HG02642 (cell line): ENCODE data around the gene TREX2.

Source experiments
- ATAC-seq: cut with Tn5 transposase; IDR thresholded peaks from one replicate; pipeline ENCODE4 v1.9.1; 2021; ENCODE audit warnings: mild to moderate bottlenecking; ENCODE audit not compliant: unreplicated experiment, poor library complexity

Gene TREX2

GRCh38 chrX:153457136-153457825, 11.4 kb upstream of the TREX2 start:
- ATAC-seq = no peak

GRCh38 chrX:153456704-153457103, 10.8 kb upstream of the TREX2 start:
- no peak for ATAC-seq

DNA sequence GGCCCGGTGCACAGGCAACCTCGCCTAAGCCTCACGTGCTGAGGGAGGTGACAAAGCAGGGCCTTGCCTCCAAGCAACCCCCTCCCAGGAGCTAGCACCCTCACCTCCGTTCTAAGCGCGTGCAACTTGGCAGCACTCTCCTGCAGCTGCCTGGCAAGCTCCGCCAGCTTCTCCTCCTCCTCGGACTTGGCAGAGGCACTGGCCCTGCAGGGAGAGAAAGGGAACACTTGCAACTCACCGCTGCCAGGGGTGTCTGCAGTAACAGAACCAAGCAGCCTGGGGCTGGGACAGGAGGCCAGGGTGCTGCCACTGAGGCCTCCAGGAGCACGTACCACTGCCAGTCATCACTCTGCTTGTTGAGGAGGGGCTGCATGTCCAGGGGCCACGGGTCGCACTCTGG, 10.3 kb upstream of the TREX2 start:
- ATAC-seq = no peak

GRCh38 chrX:153455571-153455970, 9.7 kb upstream of the TREX2 start:
- ATAC-seq = no peak

GRCh38 chrX:153454901-153455550, 9.2 kb upstream of the TREX2 start:
- no peak for ATAC-seq

- no peak for ATAC-seq
Measured at GRCh38 chrX:153450949-153451277, 5.1 kb upstream of the TREX2 start.

DNA sequence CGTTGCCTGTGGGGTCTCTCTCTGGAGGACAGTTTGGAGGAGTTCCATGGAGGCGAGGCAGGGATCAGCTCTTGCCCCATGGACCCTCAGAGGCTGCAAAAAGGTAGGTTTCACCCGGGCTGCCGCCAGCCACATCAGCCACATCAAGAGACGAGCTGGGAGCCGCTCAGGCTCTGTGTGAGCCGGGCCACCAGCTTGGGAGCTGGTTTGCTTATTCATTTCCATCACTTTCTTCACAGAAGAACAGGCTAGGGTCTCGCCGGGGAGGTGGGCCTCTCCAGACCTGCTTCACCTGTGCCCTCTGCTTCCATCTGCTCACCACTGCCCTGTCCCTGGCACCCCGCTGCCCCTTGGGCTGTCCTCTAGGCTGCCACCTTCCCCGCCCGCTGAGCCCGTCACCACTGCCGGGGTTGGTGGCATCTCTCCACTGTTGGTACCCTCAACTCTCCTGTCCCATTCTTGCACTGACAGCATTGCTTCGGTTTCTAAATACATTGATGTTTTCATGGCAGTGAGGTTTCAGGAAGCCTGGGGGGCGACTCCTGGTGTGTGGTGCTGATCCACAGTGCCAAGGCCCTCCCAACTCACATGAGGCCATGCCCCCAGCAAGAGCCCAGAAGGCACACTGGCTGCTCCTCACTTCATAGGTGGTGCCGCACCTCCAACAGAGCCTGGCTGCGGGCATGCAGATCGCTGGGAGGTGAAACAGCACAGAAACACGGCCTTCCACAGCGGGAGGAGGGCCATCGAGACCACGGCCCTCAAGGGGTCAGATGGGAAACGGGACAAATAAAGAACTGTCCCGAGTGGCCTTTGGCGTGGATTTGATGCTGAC, 4.5 kb upstream of the TREX2 start:
- ATAC-seq = no peak

GRCh38 chrX:153449368-153450113, 3.7 kb upstream of the TREX2 start:
- no peak for ATAC-seq

GRCh38 chrX:153448556-153449367, 2.9 kb upstream of the TREX2 start:
- no peak for ATAC-seq

- ATAC-seq = no peak
Measured at GRCh38 chrX:153447581-153447960, 1.7 kb upstream of the TREX2 start.

DNA sequence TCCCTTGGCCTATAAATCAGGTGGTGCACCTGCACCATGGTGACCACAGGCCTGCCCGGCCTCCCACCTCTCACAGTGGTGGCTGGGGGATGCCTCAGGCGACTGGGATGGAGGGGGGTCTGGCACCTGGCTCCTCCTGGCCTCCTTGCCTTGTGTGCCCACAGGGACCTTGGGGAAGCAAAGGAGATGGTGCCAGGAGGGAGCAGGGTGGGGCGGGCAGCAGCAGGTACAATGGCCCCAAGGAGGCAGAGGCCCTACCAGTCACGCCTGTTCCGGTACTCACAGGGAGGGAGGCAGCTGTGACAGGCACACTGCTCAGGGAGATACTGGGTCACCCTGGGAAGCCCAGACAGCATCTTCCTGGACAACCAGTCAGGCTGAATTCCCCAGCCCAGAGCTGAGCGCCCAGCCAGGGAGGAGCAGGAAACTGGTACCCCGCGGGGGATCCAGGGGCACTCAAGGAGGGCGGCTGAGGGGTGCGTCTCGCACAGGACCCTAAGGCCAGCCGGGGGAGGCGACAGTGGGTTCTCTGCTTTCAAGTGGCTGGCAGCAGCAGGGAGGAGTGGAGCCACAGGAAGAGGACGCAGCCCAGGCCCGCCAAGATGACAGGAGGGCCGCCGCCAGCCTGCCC, 1.2 kb upstream of the TREX2 start:
- no peak for ATAC-seq

- no peak for ATAC-seq
Measured at GRCh38 chrX:153446636-153446936, 730 bp upstream of the TREX2 start.

GRCh38 chrX:153445106-153445855, 575 bp downstream of the TREX2 start:
- ATAC-seq = no peak

DNA sequence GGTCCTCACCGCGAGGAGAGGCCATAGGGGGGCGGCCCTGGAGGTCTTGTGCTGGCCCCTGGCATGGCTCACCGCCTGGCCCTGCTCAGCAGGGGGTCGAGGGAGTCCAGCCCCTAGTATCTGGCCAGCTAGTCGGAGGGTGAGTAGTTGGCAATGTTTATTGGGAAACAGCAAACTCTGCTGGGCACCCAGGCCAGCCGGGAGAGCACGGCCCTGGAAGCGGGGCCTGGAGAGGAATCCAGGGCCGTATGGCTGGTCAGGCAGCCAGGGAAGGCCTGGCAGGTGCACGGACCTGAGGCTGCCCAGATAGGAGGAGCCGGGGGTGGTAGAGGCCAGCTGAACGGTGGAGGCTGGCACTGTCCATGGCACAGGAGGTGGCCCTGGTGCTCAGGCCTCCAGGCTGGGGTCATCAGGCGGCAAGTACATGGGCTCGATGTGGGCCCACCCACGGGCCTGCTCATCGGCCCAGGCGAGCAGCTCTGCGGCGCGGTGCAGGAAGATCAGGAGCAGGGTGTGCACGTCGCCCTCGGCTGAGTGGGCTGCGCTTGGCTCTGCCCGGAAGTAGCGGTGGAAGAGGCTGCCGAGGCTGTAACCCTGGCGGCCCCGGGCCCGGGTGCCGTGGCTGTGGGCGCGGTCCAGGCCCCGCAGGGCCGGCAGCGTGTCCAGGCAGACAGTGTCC, 1.4 kb downstream of the TREX2 start:
- no peak for ATAC-seq

DNA sequence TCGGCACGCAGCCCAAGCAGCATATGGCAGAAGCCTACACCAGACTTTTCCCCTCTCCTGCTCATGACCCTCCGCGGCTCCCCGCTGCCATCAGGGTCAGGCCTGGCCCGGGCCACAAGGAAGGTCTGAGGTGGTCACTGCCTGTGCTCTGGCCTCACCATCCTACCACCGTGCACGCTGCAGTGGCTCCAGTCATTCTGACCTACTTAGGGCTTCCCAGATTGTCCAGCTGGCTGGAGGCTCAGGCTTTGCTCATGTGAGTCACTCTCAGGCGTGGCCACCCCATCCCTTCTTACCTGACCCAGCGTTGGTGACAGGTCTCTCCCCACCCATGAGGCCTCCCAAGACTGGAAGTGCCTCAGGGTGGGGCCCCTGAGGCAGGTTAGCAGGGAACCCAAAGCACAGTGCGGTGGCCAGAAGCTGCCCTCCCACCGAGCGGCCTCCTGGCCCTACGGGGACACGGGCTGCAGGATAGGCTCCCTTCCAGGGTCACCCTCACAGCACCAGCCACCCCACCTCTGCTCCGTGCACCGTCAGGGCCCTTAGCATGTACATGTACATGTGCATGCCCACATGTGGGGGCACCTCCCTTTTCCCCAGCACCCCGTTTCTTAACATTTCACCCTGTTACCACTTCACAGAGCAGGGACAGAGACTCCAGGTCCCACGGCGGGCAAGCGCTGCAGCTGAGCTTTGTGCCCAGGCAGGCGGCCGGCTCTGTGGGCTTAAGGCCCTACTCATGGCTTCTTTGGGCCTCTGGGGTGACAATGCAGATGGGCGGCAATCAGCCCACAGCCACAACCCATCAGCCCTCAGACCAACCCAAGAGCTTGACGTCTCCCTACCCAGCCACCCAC, 2.2 kb downstream of the TREX2 start:
- no peak for ATAC-seq

- ATAC-seq = no peak
Measured at GRCh38 chrX:153442463-153442862, 3.4 kb downstream of the TREX2 start.

- ATAC-seq = no peak
Measured at GRCh38 chrX:153441981-153442380, 3.9 kb downstream of the TREX2 start.

GRCh38 chrX:153441296-153441695, 4.6 kb downstream of the TREX2 start:
- ATAC-seq = no peak
